Panc1 (cell line): ENCODE results near the gene ZDHHC14. TPM values are rescaled to one million over a fixed set of nuclear protein-coding genes. Genes with fewer than 3 reads are reported as not detected.

Experiments used
- ATAC-seq: fragments of 200-7000 bp; cut with Tn5 transposase; 2 replicates; pipeline ENCODE4 v1.9.1; 2020; ENCODE audit warnings: mild to moderate bottlenecking, moderate library complexity
- BruUV-seq: library from RNA; stranded (reverse); fragments of 400-500 nt; replicated peaks from 2 replicates; lab custom pipeline; 2021; lab: Mats Ljungman, UMichigan
- CTCF ChIA-PET: fragments of 300-600 bp; sonication (Branson Sonifier 250); formaldehyde crosslinking; loops from one replicate; lab custom pipeline; 2022; ENCODE audit warnings: antibody characterized with exemption; lab: Charles Lee
- POLR2A ChIA-PET: fragments of 300-600 bp; sonication (Branson Sonifier 250); formaldehyde crosslinking; loops from one replicate; lab custom pipeline; 2022; ENCODE audit warnings: antibody characterized with exemption; lab: Charles Lee
- DNase-seq: peaks from one replicate; pipeline ENCODE4 v3.0.0-alpha.2; 2010; ENCODE audit warnings: low read depth, low spot score
- H3K27ac ChIP-seq: 2 replicates; pipeline ENCODE4 v1.5.1; 2011; ENCODE audit warnings: mild to moderate bottlenecking, low read length, inconsistent platforms
- H3K27me3 ChIP-seq: fragments of 200-500 bp; sonication (Bioruptor generic); 2 replicates; pipeline ENCODE4 v1.6.0; 2014; ENCODE audit warnings: low read length, inconsistent platforms; ENCODE audit not compliant: control insufficient read depth, insufficient read depth
- H3K36me3 ChIP-seq: fragments of 200-500 bp; sonication (Bioruptor generic); 2 replicates; pipeline ENCODE4 v1.5.1; 2014; ENCODE audit warnings: inconsistent platforms, mild to moderate bottlenecking, low read length, moderate library complexity; ENCODE audit not compliant: control insufficient read depth, insufficient read depth
- H3K4me1 ChIP-seq: 2 replicates; pipeline ENCODE4 v1.5.1; 2011; ENCODE audit warnings: inconsistent platforms, mild to moderate bottlenecking, low read length, moderate library complexity; ENCODE audit not compliant: control insufficient read depth, insufficient read depth
- H3K4me3 ChIP-seq, 2 experiments: 2 replicates each; pipeline ENCODE4 v1.5.1; 2011 to 2012; ENCODE audit warnings: low read depth in 2 of 2, low read length in 2 of 2, mild to moderate bottlenecking in 2 of 2, inconsistent platforms in 1 of 2, moderate library complexity in 1 of 2
- H3K9me3 ChIP-seq: fragments of 200-500 bp; sonication (Bioruptor generic); 2 replicates; pipeline ENCODE4 v1.5.1; 2014; ENCODE audit warnings: low read depth, mild to moderate bottlenecking, inconsistent platforms, low read length, moderate library complexity; ENCODE audit not compliant: control insufficient read depth, insufficient read depth
- CTCF ChIP-seq: fragments of 450-650 bp; IDR thresholded peaks from 2 replicates; pipeline ENCODE4 v1.5.1; 2017; ENCODE audit warnings: mild to moderate bottlenecking
- POLR2AphosphoS5 ChIP-seq: IDR thresholded peaks from 2 replicates; pipeline ENCODE4 v1.6.1; 2012; ENCODE audit warnings: mild to moderate bottlenecking, low read depth, low read length, moderate library complexity
- REST ChIP-seq, 2 experiments: IDR thresholded peaks; 2 replicates each; pipeline ENCODE4 v1.6.1; 2011 to 2012; ENCODE audit warnings: low read depth in 2 of 2, control low read depth in 1 of 2, low read length in 1 of 2, mild to moderate bottlenecking in 1 of 2, moderate library complexity in 1 of 2; ENCODE audit not compliant: insufficient read depth in 1 of 2
- SIN3A ChIP-seq: IDR thresholded peaks from 2 replicates; pipeline ENCODE4 v1.6.1; 2012; ENCODE audit warnings: low read depth, mild to moderate bottlenecking, low read length, moderate library complexity, borderline replicate concordance; ENCODE audit not compliant: insufficient read depth
- TCF7L2 ChIP-seq: IDR thresholded peaks from 2 replicates; pipeline ENCODE4 v1.6.1; 2011; ENCODE audit warnings: mild to moderate bottlenecking, low read depth, low read length, inconsistent platforms
- in situ Hi-C: cut with HindIII; loops from 2 replicates; pipeline ENCODE4 v1.10.0; 2016; ENCODE audit warnings: low sequenced_read_pairs, low pct_unique_long_range_greater_than_20kb
- intact Hi-C: fragments of 100-400 bp; cut with micrococcal nuclease; formaldehyde crosslinking; loops from one replicate; pipeline ENCODE4 v1.10.0; 2022; ENCODE audit not compliant: unreplicated experiment
- total RNA-seq: library from RNA; stranded (reverse); gene quantifications from one replicate; pipeline ENCODE4 v1.2.1, GENCODE V29; 2021; ENCODE audit not compliant: unreplicated experiment

ZDHHC14 gene
- total RNA-seq, 1 experiment from 2014 or later = 19.9 TPM

- ChIA-PET CTCF (no interaction called here), POLR2A (no interaction called here)
- H3K27ac ChIP-seq = no peak overlapping the region
- no TSS peak for BruUV-seq
- H3K36me3 ChIP-seq = no peaks in the 10 kb centered on the region
- intact Hi-C loops = no loop called here
- in situ Hi-C loops = no loop called here
- TF ChIP-seq SIN3A (no peak), POLR2AphosphoS5 (no peak), CTCF (no peak), TCF7L2 (no peak), REST (IDR thresholded peaks at IDR 0.05; ENCODE audit: insufficient read depth in 1 of 2, low read depth in 2 of 2, low read length in 1 of 2) (no peak)
- H3K27me3 ChIP-seq = no peaks in the 10 kb centered on the region
- ATAC-seq (no peak), DNase-seq (no peak)
- H3K9me3 ChIP-seq = no peaks in the 10 kb centered on the region
- no peaks in the 10 kb centered on the region for H3K4me1 ChIP-seq
- H3K4me3 ChIP-seq = no peak overlapping the region
These were observed 111.3 kb downstream of the ZDHHC14 start for GRCh38 chr6:157492249-157492648.

GRCh38 chr6:157492741-157493140, 111.8 kb downstream of the ZDHHC14 start:
- in situ Hi-C loops (no loop called here), intact Hi-C loops (no loop called here)
- TF ChIP-seq POLR2AphosphoS5 (no peak), CTCF (no peak), REST (IDR thresholded peaks at IDR 0.05; ENCODE audit: insufficient read depth in 1 of 2, low read depth in 2 of 2, low read length in 1 of 2) (no peak), TCF7L2 (no peak), SIN3A (no peak)
- Histone ChIP-seq H3K4me1 (no peaks in the 10 kb centered on the region), H3K4me3 (no peak overlapping the region), H3K9me3 (no peaks in the 10 kb centered on the region), H3K36me3 (no peaks in the 10 kb centered on the region), H3K27me3 (no peaks in the 10 kb centered on the region), H3K27ac (no peak overlapping the region)
- POLR2A ChIA-PET = no interaction called here
- ATAC-seq (no peak), DNase-seq (no peak)
- CTCF ChIA-PET = no interaction called here
- BruUV-seq = no TSS peak
